Lower leg skin (tissue), 4 donors: ENCODE data around the gene JMJD1C. TPM values are rescaled to one million over a fixed set of nuclear protein-coding genes. Genes with fewer than 3 reads are reported as not detected.
A peak's percentile ranks its signal among the peaks of the same experiment; 100 is the strongest.

Source experiments
- DNase-seq, 2 donors: peaks; one replicate each; pipeline ENCODE4 v3.0.0-alpha.2; 2019; ENCODE audit warnings: low spot score in 2 of 2
- H3K4me3 ChIP-seq: fragments of 200-600 bp; sonication (generic); 2 replicates; pipeline ENCODE4 v1.5.1; 2017; ENCODE audit warnings: mild to moderate bottlenecking, low read depth; ENCODE audit not compliant: poor library complexity, severe bottlenecking
- CTCF ChIP-seq, 3 donors: fragments of 450-650 bp; IDR thresholded peaks; one replicate each; pipeline ENCODE4 v1.5.1; 2016; ENCODE audit warnings: antibody characterized with exemption in 3 of 3, mild to moderate bottlenecking in 3 of 3, moderate library complexity in 2 of 3
- POLR2A ChIP-seq, 2 donors: fragments of 450-650 bp; IDR thresholded peaks; one replicate each; pipeline ENCODE4 v1.6.1; 2016 to 2017; ENCODE audit warnings: antibody characterized with exemption in 2 of 2, mild to moderate bottlenecking in 1 of 2, moderate library complexity in 1 of 2
- WGBS, 2 donors: methylation state at CpG; one replicate each; pipeline ENCODE4 v1.1.5; 2018; 5-methylcytosine and 5-hydroxymethylcytosine counted together
- intact Hi-C: fragments of 100-400 bp; cut with DNase I; formaldehyde crosslinking; loops from one replicate; pipeline ENCODE4 v1.15.0; 2023; ENCODE audit warnings: low total_unique reads
- total RNA-seq, 4 donors: library from RNA; depleted of rRNA; stranded (reverse); fragments of >200 nt; gene quantifications; one replicate each; pipeline ENCODE4 v1.1.0, GENCODE V29; 2016

The JMJD1C gene
- total RNA-seq, 4 donors from 2014 or later = 82.0 to 92.5 (median 84.9) TPM

DNA sequence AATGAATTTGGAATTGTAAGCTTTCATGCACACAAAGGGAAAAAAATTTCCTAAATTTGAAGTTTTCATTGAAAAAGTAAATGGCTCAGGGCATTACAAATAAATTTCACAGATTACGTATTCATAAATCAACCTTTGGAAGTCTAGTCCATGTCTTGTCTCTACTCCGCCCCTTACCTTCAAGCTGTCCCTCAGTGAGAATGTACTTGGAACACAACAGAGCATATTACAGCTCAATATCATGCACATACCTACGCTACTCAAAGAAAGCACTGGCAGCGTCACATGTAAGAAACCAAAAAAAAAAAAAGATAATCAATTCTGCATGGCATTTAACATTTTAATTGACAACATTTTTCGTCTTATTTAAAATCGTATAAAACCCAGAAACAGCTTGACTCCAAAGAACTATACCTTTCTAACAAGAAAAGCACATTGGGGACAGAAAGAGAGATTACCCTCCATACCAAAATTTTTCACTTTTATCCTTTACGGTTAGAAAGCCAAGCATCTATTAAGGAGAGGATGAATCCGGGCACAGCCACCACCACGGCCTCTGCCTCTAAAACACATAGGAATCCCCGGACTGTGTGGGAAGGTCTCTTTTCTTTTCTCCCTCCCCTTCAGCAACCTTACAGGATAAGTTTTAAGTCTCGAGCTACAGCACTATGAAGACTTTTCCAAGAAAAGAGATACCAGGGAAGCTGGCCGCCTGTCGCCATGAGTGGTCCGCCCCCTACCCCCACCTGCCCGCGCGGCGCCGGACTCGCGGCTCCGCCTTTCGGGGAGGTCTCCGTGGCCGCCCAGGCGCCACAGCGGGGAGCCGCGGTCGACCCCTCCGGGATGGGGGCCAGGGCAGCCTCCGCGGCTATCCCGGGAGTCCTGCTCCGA is 1.1 kb downstream of the JMJD1C start:
- intact Hi-C loops = no loop called here
- H3K4me3 ChIP-seq = peak overlapping the region; percentile 89
- no peak for DNase-seq
- TF ChIP-seq CTCF (IDR thresholded peaks at IDR 0.05) = no peak
- no peak for TF ChIP-seq POLR2A (IDR thresholded peaks at IDR 0.05)
- WGBS, 2 donors = 6 to 8% methylated on average over 25 to 34 of the region's 35 CpGs

- H3K4me3 ChIP-seq = no peak overlapping the region
- intact Hi-C loops = no loop called here
- WGBS, 2 donors = 87 to 89% methylated on average over 1 of the region's 1 CpG
- DNase-seq = no peak
- no peak for TF ChIP-seq CTCF (IDR thresholded peaks at IDR 0.05)
- TF ChIP-seq POLR2A (IDR thresholded peaks at IDR 0.05) = no peak
Observed at GRCh38 chr10:63462442-63462841, 3.3 kb downstream of the JMJD1C start.

DNA sequence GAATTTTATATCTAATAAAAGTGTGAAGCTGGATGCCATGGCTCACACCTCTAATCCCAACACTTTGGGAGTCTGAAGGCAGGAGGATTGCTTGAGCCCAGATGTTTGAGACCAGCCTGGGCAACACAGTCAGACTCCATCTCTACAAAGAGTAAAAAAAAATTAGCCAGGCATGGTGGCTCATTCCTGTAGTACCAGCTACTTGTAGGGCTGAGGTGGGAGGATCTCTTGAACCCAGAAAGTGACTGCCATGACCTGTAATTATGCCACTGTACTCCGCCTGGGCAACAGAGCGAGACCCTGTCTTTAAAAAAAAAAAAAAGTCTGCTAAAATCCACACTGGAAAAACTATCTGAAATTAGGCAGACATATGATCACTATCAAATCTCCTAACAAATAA is 7.6 kb downstream of the JMJD1C start:
- H3K4me3 ChIP-seq = no peak overlapping the region
- 98% methylated on average over 2 of the region's 2 CpGs for WGBS, 2 donors
- intact Hi-C loops = no loop called here
- DNase-seq = no peak
- TF ChIP-seq CTCF (IDR thresholded peaks at IDR 0.05) (no peak), POLR2A (IDR thresholded peaks at IDR 0.05) (no peak)

DNA sequence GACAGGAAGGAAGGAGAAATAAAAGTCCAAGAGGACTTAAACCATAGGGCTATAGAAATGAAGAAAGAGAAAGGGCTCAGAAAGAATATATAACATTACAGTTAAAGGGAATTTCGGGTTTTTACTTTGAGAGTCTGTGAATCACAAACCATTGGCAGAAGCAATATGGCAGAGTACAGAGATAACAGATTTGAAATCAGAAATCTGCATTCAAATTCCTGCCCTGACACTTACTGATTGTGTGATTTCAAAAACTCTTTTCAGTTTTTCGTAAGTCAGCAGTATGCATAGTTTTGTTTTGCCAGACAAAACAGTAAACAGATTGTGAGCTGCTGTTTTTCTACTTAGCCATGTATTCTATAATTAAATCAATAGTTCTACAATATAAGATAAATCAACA is 8.2 kb downstream of the JMJD1C start:
- intact Hi-C loops = no loop called here
- H3K4me3 ChIP-seq = no peak overlapping the region
- WGBS, 2 donors = 87 to 91% methylated on average over 2 of the region's 2 CpGs
- TF ChIP-seq POLR2A (IDR thresholded peaks at IDR 0.05) (no peak), CTCF (IDR thresholded peaks at IDR 0.05) (no peak)
- no peak for DNase-seq

GRCh38 chr10:63456437-63457210 is 9.2 kb downstream of the JMJD1C start:
- intact Hi-C loops = no loop called here
- no peak overlapping the region for H3K4me3 ChIP-seq
- WGBS, 2 donors = 61 to 68% methylated on average over 2 of the region's 2 CpGs
- no peak for DNase-seq
- no peak for TF ChIP-seq CTCF (IDR thresholded peaks at IDR 0.05)
- TF ChIP-seq POLR2A (IDR thresholded peaks at IDR 0.05) = no peak
